ENCODE results near the gene HIVEP2. TPM values are rescaled to one million over a fixed set of nuclear protein-coding genes. Genes with fewer than 3 reads are reported as not detected.

HIVEP2 gene
- total RNA-seq, 1 experiment from 2014 or later = 10.3 TPM

GRCh38 chr6:142926494-142927270, 18.3 kb downstream of the HIVEP2 start:
- ATAC-seq (peak; percentile 94), DNase-seq (ENCODE audit: low read depth, low spot score) (no peak)
- Histone ChIP-seq H3K9me3 (ENCODE audit: control insufficient read depth, insufficient read depth, low read depth, low read length) (no peaks in the 10 kb centered on the region), H3K4me3 (ENCODE audit: low read depth in 2 of 2, low read length in 2 of 2) (peak overlapping the region; percentile 59 to 74), H3K27me3 (ENCODE audit: control insufficient read depth, insufficient read depth, low read length) (no peaks in the 10 kb centered on the region), H3K36me3 (ENCODE audit: control insufficient read depth, insufficient read depth, low read length) (no peaks in the 10 kb centered on the region), H3K27ac (ENCODE audit: low read length) (peak overlapping the region; percentile 79), H3K4me1 (ENCODE audit: control insufficient read depth, insufficient read depth, low read length) (peaks cover 31% of the 10 kb centered on the region)
- ChIA-PET CTCF (interaction anchor here (0.7 kb wide), 1 partner anchor 757 kb away, joined by 3 read pairs; no protein-coding TSS in a partner anchor), POLR2A (interaction anchor here (0.5 kb wide), 1 partner anchor 8 kb away, joined by 5 read pairs; no protein-coding TSS in a partner anchor)
- TF ChIP-seq REST (IDR thresholded peaks at IDR 0.05; ENCODE audit: insufficient read depth in 1 of 2, low read depth in 2 of 2, low read length in 1 of 2) (no peak), POLR2AphosphoS5 (IDR thresholded peaks at IDR 0.05; ENCODE audit: low read depth, low read length) (no peak), TCF7L2 (IDR thresholded peaks at IDR 0.05; ENCODE audit: low read depth, low read length) (no peak), CTCF (IDR thresholded peaks at IDR 0.05) (no peak), SIN3A (IDR thresholded peaks at IDR 0.05; ENCODE audit: borderline replicate concordance, insufficient read depth, low read depth, low read length) (no peak; the same call in 1 of the 2 replicates)
- in situ Hi-C loops (cut with HindIII; ENCODE audit: low pct_unique_long_range_greater_than_20kb, low sequenced_read_pairs) = no loop called here
- BruUV-seq (replicated peaks) = no TSS peak
- intact Hi-C loops (cut with micrococcal nuclease; ENCODE audit: unreplicated experiment) = no loop called here

GRCh38 chr6:142926177-142926493, 18.8 kb downstream of the HIVEP2 start:
- Histone ChIP-seq H3K36me3 (ENCODE audit: control insufficient read depth, insufficient read depth, low read length) (no peaks in the 10 kb centered on the region), H3K4me1 (ENCODE audit: control insufficient read depth, insufficient read depth, low read length) (peaks cover 31% of the 10 kb centered on the region), H3K27me3 (ENCODE audit: control insufficient read depth, insufficient read depth, low read length) (no peaks in the 10 kb centered on the region), H3K27ac (ENCODE audit: low read length) (peak overlapping the region; percentile 79), H3K9me3 (ENCODE audit: control insufficient read depth, insufficient read depth, low read depth, low read length) (no peaks in the 10 kb centered on the region), H3K4me3 (ENCODE audit: low read depth in 2 of 2, low read length in 2 of 2) (peak overlapping the region; percentile 59 to 74)
- in situ Hi-C loops (cut with HindIII; ENCODE audit: low pct_unique_long_range_greater_than_20kb, low sequenced_read_pairs) (no loop called here), intact Hi-C loops (cut with micrococcal nuclease; ENCODE audit: unreplicated experiment) (no loop called here)
- no peak for ATAC-seq
- no TSS peak for BruUV-seq (replicated peaks)
- no peak for DNase-seq (ENCODE audit: low read depth, low spot score)
- POLR2A ChIA-PET = no interaction called here
- no peak for TF ChIP-seq REST (IDR thresholded peaks at IDR 0.05; ENCODE audit: insufficient read depth in 1 of 2, low read depth in 2 of 2, low read length in 1 of 2)
- TF ChIP-seq POLR2AphosphoS5 (IDR thresholded peaks at IDR 0.05; ENCODE audit: low read depth, low read length) = no peak
- TF ChIP-seq SIN3A (IDR thresholded peaks at IDR 0.05; ENCODE audit: borderline replicate concordance, insufficient read depth, low read depth, low read length) = no peak
- no peak for TF ChIP-seq CTCF (IDR thresholded peaks at IDR 0.05)
- no peak for TF ChIP-seq TCF7L2 (IDR thresholded peaks at IDR 0.05; ENCODE audit: low read depth, low read length)
- CTCF ChIA-PET = no interaction called here

Data from Panc1 (cell line).